AG10803 (cell line): Measurements from ENCODE around the gene CCDC88C.
A peak's percentile ranks its signal among the peaks of the same experiment; 100 is the strongest.

ENCODE experiments used
- DNase-seq: peaks from one replicate; pipeline ENCODE4 v3.0.0; 2010; ENCODE audit warnings: low read depth
- H3K4me3 ChIP-seq: 2 replicates; pipeline ENCODE4 v1.5.1; 2011; ENCODE audit warnings: mild to moderate bottlenecking, low read length, control low read depth
- CTCF ChIP-seq: conservative IDR thresholded peaks from 2 replicates; pipeline ENCODE4 v1.5.1; 2011; ENCODE audit warnings: mild to moderate bottlenecking, low read length, control low read depth, inconsistent platforms

CCDC88C gene

GRCh38 chr14:91265404-91265803 is 152.2 kb downstream of the CCDC88C start:
- H3K4me3 ChIP-seq, result no peak overlapping the region
- no peak for TF ChIP-seq CTCF

DNA sequence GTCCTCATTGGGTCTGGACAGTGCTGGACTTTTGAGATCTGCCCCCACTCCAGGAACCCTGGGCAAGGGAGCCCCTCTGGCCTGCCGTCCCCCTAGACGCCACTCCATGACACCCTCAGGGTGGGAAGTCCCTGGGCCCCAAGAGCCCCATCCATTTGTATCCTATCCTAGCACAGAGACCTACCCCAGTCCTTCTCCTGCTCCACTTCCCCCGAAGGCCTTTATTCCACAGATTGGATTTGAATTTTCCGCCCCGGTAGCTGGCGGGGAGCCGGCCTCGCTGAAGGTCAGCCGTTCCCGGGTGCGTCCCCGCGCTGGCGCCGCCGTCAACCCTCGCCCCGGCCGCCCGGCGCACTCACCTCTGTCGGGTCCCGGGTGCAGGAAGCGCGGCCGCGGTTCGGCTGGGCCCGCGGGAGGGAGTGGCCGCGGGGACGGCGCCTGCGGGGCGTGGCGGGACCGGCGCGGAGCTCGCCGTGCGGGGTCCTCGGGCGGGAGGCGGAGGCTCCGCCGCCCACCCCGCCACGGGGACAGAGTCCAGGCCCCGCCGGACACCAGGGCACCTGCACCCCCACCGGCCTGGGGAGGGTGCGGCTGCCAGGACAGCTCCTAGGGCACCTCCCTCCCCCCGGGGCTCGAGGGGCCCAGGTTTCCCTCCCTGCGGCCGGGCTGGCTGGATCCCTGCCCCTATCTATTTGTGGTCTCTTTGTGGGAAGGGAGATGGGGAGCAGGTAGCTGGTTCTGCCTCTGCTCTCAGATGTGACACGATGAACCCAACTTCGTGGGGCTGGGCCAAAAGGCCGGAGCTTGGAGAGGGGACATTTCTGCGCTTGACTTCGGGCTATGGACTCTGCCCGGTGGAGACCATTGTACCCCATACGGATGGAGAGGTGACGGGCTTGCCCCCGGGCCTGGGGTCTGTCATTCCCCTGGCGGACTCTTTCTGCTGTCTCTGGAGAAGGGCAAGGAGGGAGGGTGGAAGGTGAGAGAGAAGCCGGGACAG is 153.2 kb downstream of the CCDC88C start:
- no peak for DNase-seq
- H3K4me3 ChIP-seq, result peak overlapping the region; percentile 51
- no peak for TF ChIP-seq CTCF

More at GRCh38 chr14:91265404-91265803, 152.2 kb downstream of the CCDC88C start:
- no peak for DNase-seq

GRCh38 chr14:91263329-91263728 is 154.3 kb downstream of the CCDC88C start:
- DNase-seq, result no peak
- H3K4me3 ChIP-seq, result no peak overlapping the region
- no peak for TF ChIP-seq CTCF

- no peak for TF ChIP-seq CTCF
- H3K4me3 ChIP-seq, result no peak overlapping the region
- DNase-seq, result no peak
Observed at GRCh38 chr14:91261986-91262549, 155.6 kb downstream of the CCDC88C start.

DNA sequence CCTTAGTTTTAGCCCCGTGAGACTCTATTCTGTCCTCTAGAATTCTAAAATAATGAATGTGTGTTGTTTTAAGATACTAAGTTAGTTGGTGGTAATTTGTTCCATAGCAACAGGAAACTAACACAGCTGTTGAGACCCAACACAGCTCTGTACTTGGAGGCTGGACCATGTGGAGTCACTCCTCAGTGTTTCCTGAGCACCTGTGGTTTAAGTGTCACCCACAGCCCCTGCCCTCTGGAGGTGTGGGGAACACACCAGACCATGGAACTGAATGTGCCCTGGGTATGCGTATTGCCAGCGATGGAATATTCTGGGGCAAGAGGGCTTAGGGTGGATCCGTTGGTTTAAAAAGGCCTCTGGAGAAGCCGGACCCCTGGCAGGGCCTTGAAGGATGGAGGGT is 156.5 kb downstream of the CCDC88C start:
- DNase-seq, result no peak

GRCh38 chr14:91258876-91259275 is 158.7 kb downstream of the CCDC88C start:
- H3K4me3 ChIP-seq, result no peak overlapping the region
- TF ChIP-seq CTCF, result no peak
- DNase-seq, result no peak

More for the DNA sequence above, 156.5 kb downstream of the CCDC88C start:
- no peak for TF ChIP-seq CTCF
- H3K4me3 ChIP-seq, result no peak overlapping the region
